Measurements from ENCODE around the gene NECTIN3.
A peak's percentile ranks its signal among the peaks of the same experiment; 100 is the strongest.

Gene NECTIN3

GRCh38 chr3:111237946-111238345 is 166.3 kb downstream of the NECTIN3 start:
- H3K27ac Mint-ChIP-seq: peak overlapping the region in 1 of 2 donors; percentile 42
- no peaks in the 10 kb centered on the region for H3K9me3 Mint-ChIP-seq
- H3K4me3 Mint-ChIP-seq: no peak overlapping the region
- ATAC-seq (replicated peaks): no peak
- H3K4me1 Mint-ChIP-seq (ENCODE audit: low read depth in 2 of 2): peaks cover 20 to 23% of the 10 kb centered on the region in 2 donors
- no peak for DNase-seq
- no peaks in the 10 kb centered on the region for H3K27me3 Mint-ChIP-seq
- H3K36me3 Mint-ChIP-seq (ENCODE audit: insufficient read depth): no peaks in the 10 kb centered on the region

- Mint-ChIP-seq H3K36me3 (ENCODE audit: insufficient read depth) (no peaks in the 10 kb centered on the region), H3K4me3 (peak overlapping the region; percentile 11 to 25), H3K9me3 (no peaks in the 10 kb centered on the region), H3K27ac (peak overlapping the region in 1 of 2 donors; percentile 42), H3K27me3 (no peaks in the 10 kb centered on the region), H3K4me1 (ENCODE audit: low read depth in 2 of 2) (peaks cover 20 to 23% of the 10 kb centered on the region in 2 donors)
- peak in 2 of 3 experiments; percentile 17 to 22 for DNase-seq
- ATAC-seq (replicated peaks): peak; percentile 97
Measured at GRCh38 chr3:111238885-111239284, 167.3 kb downstream of the NECTIN3 start.

- Mint-ChIP-seq H3K36me3 (ENCODE audit: insufficient read depth) (no peaks in the 10 kb centered on the region), H3K27ac (no peak overlapping the region), H3K27me3 (no peaks in the 10 kb centered on the region), H3K9me3 (no peaks in the 10 kb centered on the region), H3K4me3 (no peak overlapping the region), H3K4me1 (ENCODE audit: low read depth in 2 of 2) (peaks cover 20 to 23% of the 10 kb centered on the region in 2 donors)
- DNase-seq (no peak), ATAC-seq (replicated peaks) (no peak)
Measured at GRCh38 chr3:111241960-111242359, 170.3 kb downstream of the NECTIN3 start.

Measured in effector memory CD8-positive, alpha-beta T cell (primary cell).